Mesothelial cell of epicardium (in vitro differentiated cells): ENCODE results near the gene ARL2. TPM values are rescaled to one million over a fixed set of nuclear protein-coding genes. Genes with fewer than 3 reads are reported as not detected.

Experiments
- DNase-seq, 2 experiments: peaks; one replicate each; pipeline ENCODE4 v3.0.0; 2021; ENCODE audit warnings: low spot score in 2 of 2; ENCODE audit not compliant: unreplicated experiment in 2 of 2
- H3K27ac Mint-ChIP-seq: 2 replicates; pipeline ENCODE4 v1.8.0; 2021; ENCODE audit warnings: mixed read lengths
- H3K27me3 Mint-ChIP-seq: 2 replicates; pipeline ENCODE4 v1.8.0; 2021; ENCODE audit warnings: low read depth, mixed read lengths
- H3K36me3 Mint-ChIP-seq: 2 replicates; pipeline ENCODE4 v1.8.0; 2021; ENCODE audit warnings: mixed read lengths
- H3K4me1 Mint-ChIP-seq: 2 replicates; pipeline ENCODE4 v1.8.0; 2021; ENCODE audit warnings: mixed read lengths
- H3K4me3 Mint-ChIP-seq: 2 replicates; pipeline ENCODE4 v1.8.0; 2021; ENCODE audit warnings: mild to moderate bottlenecking, moderate library complexity, mixed read lengths
- H3K9me3 Mint-ChIP-seq: 2 replicates; pipeline ENCODE4 v1.8.0; 2021; ENCODE audit warnings: mixed read lengths
- CTCF ChIP-seq: fragments of 200-600 bp; sonication (generic); IDR thresholded peaks from one replicate; pipeline ENCODE4 v1.5.0; 2021; ENCODE audit warnings: antibody characterized with exemption; ENCODE audit not compliant: unreplicated experiment
- total RNA-seq: library from RNA; stranded (reverse); gene quantifications from 3 replicates; pipeline ENCODE4 v1.2.1, GENCODE V29; 2021

Gene ARL2
- total RNA-seq, result 79.9 to 87.3 TPM (median 84.4 TPM) in 3 replicates

GRCh38 chr11:65013888-65014725, at the start of gene ARL2:
TSS of gene ARL2 (plus strand) at chr11:65014160. CDS start at chr11:65014208, 48 bp downstream.
- H3K9me3 Mint-ChIP-seq, result no peaks in the 10 kb centered on the region
- H3K36me3 Mint-ChIP-seq, result peaks cover 15% of the 10 kb centered on the region
- H3K27me3 Mint-ChIP-seq, result no peaks in the 10 kb centered on the region
- DNase-seq, result peak; percentile 86 to 91
- TF ChIP-seq CTCF, result peak; percentile 68
- peak within 1 kb of the TSS; percentile 93 for H3K27ac Mint-ChIP-seq
- H3K4me3 Mint-ChIP-seq, result peak within 1 kb of the TSS; percentile 79
- peaks cover 11% of the 10 kb centered on the region for H3K4me1 Mint-ChIP-seq

GRCh38 chr11:64967375-64967774, 46.6 kb upstream of the ARL2 start:
- H3K27ac Mint-ChIP-seq, result no peak overlapping the region
- H3K36me3 Mint-ChIP-seq, result no peaks in the 10 kb centered on the region
- TF ChIP-seq CTCF, result no peak
- peaks cover 12% of the 10 kb centered on the region for H3K27me3 Mint-ChIP-seq
- H3K4me3 Mint-ChIP-seq, result no peak overlapping the region
- no peak for DNase-seq
- H3K9me3 Mint-ChIP-seq, result no peaks in the 10 kb centered on the region
- no peaks in the 10 kb centered on the region for H3K4me1 Mint-ChIP-seq

GRCh38 chr11:64969209-64969608, 44.8 kb upstream of the ARL2 start:
- no peak for TF ChIP-seq CTCF
- Mint-ChIP-seq H3K27ac (no peak overlapping the region), H3K9me3 (no peaks in the 10 kb centered on the region), H3K36me3 (no peaks in the 10 kb centered on the region), H3K27me3 (peaks cover 12% of the 10 kb centered on the region), H3K4me1 (no peaks in the 10 kb centered on the region), H3K4me3 (no peak overlapping the region)
- DNase-seq, result no peak

- no peak overlapping the region for H3K27ac Mint-ChIP-seq
- DNase-seq, result no peak
- no peak for TF ChIP-seq CTCF
- H3K9me3 Mint-ChIP-seq, result no peaks in the 10 kb centered on the region
- no peak overlapping the region for H3K4me3 Mint-ChIP-seq
- H3K4me1 Mint-ChIP-seq, result no peaks in the 10 kb centered on the region
- no peaks in the 10 kb centered on the region for H3K36me3 Mint-ChIP-seq
- peaks cover 16% of the 10 kb centered on the region for H3K27me3 Mint-ChIP-seq
Observed at GRCh38 chr11:64970731-64971151, 43.2 kb upstream of the ARL2 start.

- no peaks in the 10 kb centered on the region for H3K36me3 Mint-ChIP-seq
- DNase-seq, result no peak
- H3K27me3 Mint-ChIP-seq, result peaks cover 16% of the 10 kb centered on the region
- H3K9me3 Mint-ChIP-seq, result no peaks in the 10 kb centered on the region
- no peak within 1 kb of the TSS for H3K27ac Mint-ChIP-seq
- no peaks in the 10 kb centered on the region for H3K4me1 Mint-ChIP-seq
- TF ChIP-seq CTCF, result no peak
- H3K4me3 Mint-ChIP-seq, result no peak within 1 kb of the TSS
Observed at GRCh38 chr11:64971421-64972233, 42.3 kb upstream of the ARL2 start, which contains the start of gene MAJIN. TSS of gene MAJIN (minus strand) at chr11:64972108. CDS start at chr11:64959405, 12,703 bp downstream.
